Measurements from ENCODE around the gene MFSD8. TPM values are rescaled to one million over a fixed set of nuclear protein-coding genes. Genes with fewer than 3 reads are reported as not detected.

Gene MFSD8
- total RNA-seq, 1 donor from 2014 or later: 14.4 TPM

Other genes starting within 250 kb of the MFSD8 start
- not detected in 2 replicates for gene SLC25A31, start 234.8 kb downstream of the MFSD8 start, total RNA-seq
- gene HSPA4L, start 182.9 kb downstream of the MFSD8 start, total RNA-seq: 1.8 and 2.4 TPM in 2 replicates
- 7.6 and 13.7 TPM in 2 replicates for gene PLK4, start 84.3 kb downstream of the MFSD8 start, total RNA-seq
- gene ABHD18, start 233 bp upstream of the MFSD8 start, total RNA-seq: 5.6 and 5.9 TPM in 2 replicates
- 9.0 and 11.4 TPM in 2 replicates for gene LARP1B, start 96.1 kb upstream of the MFSD8 start, total RNA-seq